GM21723 (cell line): Measurements from ENCODE around the gene B4GALT1.

ENCODE experiments used
- ATAC-seq: cut with Tn5 transposase; IDR thresholded peaks from one replicate; pipeline ENCODE4 v1.9.1; 2021; ENCODE audit warnings: mild to moderate bottlenecking, moderate library complexity; ENCODE audit not compliant: unreplicated experiment

The B4GALT1 gene

DNA sequence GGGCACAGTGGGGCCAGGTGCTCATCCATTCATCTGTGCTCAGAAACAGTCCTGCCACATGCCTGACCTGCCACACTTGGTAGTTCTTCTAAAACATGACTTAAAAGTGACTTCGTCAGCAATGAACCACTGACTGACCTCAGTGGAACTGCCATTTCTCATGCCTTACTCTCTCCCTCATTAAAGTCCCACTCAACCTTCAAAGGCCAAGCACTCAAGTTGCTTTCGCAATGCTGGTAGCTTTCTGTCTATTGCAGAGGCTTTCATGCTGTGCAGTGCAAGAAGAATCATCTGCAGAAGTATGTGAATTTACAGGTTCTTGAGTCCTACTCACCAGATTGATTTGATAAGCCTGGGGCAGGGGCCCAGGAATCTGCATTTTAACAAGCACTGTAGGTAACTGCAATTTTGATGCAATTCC, 23.9 kb downstream of the B4GALT1 start:
- ATAC-seq: no peak

DNA sequence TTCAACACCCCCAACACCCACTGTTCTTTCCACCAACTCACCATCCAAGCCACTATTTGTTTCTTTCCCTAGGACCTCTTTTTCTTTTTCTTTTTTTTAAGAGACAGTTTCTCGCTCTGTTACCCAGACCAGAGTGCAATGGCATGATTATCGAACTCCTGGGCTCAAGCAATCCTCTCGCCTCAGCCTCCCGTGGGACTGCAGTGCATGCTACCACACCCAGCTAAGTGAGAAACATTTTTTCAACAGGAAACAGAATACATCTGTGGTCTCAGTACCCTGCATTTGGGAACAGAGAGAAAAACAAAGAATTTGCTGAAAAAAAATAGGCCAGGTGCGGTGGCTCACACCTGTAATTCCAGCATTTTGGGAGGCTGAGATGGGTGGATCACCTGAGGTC, 24.6 kb downstream of the B4GALT1 start:
- peak; percentile 44 for ATAC-seq

DNA sequence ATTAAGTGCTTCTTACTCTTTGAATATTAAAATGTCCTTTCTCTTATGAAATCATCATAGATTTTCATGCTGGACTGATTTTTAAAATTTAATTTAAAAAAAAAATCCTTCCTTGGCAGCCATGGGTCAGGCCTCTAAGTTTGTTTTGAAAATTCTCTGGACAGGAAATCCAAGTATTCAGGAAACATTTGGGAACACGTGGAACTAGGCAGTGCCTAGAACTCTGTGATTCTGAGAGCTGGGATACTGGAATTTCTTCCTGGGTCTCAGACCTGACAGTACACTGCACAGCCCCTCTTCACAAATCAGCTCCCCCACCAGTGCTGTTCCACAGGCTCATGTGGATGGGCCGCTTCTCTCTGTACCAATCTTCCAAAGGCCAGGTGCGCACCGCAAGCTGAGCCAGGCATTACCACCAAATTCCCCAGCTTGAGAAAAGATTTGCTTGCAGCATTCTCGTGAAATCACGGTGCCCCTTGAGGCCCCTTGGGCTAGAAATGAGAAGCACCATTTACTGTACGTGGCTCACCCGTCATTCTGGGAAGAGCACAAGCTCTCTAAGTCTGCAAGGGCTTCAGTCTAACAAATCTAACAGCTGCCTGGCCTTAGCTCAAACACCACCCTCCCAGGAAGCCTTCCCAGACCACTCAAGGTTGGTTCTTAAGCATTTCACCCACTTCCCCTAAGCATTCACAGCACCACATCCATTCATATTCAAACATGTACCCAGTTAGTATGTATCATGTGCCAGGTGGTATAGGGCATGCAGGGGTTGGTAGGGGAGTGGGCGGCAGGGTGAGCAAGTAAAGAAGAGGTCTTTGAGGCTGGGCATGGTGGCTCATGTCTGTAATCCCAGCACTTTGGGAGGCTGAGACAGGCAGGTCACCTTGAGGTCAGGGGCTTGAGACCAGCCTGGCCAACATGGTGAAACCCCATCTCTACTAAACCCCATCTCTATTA, 26.5 kb downstream of the B4GALT1 start:
- no peak for ATAC-seq

DNA sequence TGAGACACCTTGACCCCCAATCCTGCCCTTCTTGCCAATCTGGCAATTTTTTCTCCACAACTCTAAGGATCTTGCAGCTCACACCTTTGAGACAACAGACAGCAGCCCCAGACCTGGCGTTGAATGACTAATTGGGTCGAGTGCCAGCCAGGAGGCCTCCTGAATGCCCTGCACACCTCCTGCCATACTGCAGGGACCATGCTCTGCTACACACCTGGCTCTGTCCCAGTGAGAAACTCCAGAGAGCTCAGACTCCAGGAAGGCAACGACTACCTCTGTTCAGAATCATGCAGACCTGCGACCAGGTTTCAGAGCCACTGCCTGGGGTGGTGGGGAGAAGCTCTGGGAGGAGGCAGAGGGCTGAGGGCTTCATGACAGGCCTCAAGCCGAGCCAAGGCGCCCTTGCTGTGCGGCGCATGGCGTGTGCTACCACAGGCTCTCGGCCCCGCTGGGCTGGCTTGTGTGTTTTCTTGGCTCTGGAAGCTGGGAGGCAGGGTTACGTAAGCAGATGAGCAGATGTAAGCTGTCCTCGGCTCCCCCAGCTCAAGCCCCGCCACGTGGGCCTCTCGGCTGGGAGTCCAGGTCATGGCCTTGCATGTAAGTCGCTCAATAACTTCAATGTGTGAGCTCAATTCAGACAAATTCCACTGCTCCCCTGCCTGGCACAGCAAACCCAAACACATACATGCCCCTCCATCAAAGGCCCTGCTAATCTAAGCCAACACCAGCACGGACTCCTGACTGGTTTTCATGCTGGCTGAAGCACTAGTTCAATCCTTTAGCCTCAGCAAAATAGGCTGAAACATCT, 27.5 kb downstream of the B4GALT1 start:
- ATAC-seq: no peak

DNA sequence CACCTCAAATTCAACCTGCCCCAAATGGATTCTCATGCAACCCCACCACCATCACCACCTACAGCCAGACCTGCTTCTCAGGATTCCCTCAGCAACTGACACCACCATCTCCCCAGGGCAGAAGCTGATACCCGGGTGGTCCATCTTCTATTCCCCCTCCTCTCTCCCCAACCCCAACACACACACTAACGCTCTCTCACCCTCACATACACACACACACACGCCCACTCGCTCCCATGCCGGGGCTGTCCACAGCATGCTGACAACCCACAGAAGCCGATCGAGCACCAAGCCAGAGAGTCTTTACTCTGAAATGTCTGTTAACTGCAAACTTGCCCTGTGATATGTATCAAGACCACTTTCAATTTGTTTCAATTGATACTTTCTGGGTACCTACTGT, 28.4 kb downstream of the B4GALT1 start:
- ATAC-seq: no peak

DNA sequence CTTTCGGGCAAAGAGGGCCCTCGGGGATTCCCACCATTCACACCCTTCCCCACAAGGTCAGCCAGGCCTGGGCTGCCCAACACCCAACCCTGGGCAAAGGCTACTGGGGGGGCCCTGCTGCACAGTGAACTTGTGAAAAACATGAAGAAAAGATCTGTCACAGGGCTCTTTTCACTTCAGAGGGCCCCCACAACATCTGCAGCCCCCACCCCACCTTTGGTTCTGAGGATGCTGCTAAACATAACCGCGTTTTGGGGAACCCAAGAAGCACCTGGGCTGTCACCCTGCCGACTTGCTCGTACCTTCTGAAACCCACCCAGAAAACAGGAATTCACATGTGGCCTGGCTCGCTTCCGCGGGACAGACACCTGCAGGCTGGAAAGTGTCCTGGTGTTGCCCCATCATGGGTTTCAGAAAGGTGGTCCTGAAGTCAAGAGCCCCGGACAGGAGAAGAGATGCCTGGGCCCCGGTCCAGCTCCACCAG, 29.3 kb downstream of the B4GALT1 start:
- no peak for ATAC-seq

DNA sequence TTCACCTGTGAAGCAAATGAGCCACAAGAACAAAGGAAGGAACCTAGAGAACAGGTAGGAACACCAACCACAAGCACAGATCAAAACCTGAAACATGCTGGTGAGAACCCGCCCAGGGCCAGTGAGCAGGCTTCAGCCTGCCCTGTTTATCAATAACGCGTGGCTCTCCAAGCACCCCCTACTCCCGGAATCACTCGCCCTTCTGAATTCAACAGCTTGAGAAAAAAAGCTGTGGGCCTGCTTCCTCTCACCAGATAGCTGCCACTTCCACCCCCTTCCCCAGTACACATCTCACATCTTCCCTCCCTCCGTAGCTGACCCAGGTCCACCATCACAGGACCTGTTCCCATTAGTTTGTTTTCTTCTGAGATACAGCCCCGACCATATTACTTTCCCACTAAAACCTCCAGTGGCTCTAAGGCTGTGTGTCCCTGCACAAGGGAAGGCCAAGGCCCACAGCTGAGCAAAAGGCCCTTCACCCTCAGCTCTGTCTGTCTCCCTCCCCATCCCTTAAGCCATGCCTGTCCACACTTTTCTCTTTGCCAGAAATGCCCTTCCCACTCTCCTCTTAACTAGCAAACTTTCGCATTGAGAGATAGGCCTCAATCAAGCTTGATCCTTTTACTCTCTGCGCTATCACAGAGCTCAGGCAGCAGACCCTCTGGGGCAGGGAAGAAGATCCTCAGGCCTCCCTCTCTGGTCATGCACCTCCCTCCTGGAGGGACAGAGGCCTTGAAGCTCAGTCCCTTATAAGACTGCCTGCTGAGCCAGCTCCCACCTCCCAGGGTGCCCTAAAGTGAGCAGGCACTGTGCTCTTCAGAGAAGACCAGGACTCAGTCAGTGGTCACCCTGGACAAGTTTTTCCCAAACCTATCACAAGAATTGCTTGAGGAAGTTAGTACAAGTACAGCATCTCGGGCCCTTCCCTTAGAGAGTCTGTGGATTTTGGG, 30.1 kb downstream of the B4GALT1 start:
- ATAC-seq: no peak

DNA sequence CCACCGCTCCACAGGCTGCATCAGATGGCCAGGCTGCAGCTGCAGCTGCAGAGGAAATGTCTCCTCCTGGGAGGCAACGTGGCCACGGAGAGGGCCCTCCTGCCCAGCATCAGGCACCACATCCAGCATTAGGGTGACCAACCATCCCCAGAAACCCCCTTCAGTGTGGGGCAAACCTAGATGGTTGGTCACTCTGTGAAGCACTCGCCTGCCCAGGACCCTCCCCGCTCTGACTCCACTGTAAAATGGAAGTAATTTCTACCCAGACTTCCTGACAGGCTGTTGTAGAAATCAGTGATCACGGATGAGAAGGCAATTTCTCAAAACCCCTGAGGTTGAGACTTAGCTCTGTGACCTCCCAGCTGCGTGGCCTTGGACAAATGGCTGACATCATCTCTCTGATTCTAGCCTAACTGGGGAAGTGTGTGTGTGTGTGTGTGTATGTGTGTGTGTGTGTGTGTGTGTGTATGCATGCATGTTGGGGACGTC, 31.6 kb downstream of the B4GALT1 start:
- no peak for ATAC-seq

DNA sequence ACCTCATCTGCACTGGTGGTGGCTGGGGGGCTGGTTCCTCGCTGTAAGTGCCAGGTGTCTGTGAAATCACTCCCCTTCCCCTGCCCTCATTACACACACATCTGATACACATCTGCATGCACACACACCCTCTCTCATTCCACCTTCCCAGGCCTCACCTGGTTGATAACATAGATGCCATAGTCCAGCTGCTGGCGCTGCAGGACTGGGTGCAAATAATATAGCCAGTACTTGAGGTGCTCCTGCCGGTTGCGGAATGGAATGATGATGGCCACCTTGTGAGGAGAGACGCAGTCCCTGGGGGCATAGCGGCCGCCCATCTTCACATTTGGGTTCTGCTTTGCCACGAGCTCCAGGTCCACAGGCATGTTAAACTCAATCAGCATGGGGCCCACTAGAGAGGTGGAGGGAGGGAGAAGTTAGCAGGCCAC, 32.1 kb downstream of the B4GALT1 start:
- no peak for ATAC-seq

DNA sequence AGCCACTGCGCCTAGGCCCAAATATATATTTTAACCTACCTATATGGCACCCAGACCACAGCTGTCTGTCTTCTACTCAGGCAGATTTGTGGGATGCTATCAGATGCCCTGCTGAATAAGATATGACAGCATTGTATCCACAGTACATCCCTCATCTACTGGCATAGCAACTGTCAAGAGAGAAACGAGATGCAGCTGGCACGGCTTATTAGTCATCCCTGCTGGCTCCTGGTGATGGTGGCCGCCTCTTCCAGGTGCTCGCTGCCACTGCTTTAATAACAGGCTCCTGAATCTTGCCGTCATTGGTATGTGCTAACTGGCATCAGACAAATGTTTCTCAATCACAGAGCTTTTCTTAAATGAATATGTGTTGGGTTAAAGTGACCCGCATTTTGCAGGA, 34.0 kb downstream of the B4GALT1 start:
- no peak for ATAC-seq

DNA sequence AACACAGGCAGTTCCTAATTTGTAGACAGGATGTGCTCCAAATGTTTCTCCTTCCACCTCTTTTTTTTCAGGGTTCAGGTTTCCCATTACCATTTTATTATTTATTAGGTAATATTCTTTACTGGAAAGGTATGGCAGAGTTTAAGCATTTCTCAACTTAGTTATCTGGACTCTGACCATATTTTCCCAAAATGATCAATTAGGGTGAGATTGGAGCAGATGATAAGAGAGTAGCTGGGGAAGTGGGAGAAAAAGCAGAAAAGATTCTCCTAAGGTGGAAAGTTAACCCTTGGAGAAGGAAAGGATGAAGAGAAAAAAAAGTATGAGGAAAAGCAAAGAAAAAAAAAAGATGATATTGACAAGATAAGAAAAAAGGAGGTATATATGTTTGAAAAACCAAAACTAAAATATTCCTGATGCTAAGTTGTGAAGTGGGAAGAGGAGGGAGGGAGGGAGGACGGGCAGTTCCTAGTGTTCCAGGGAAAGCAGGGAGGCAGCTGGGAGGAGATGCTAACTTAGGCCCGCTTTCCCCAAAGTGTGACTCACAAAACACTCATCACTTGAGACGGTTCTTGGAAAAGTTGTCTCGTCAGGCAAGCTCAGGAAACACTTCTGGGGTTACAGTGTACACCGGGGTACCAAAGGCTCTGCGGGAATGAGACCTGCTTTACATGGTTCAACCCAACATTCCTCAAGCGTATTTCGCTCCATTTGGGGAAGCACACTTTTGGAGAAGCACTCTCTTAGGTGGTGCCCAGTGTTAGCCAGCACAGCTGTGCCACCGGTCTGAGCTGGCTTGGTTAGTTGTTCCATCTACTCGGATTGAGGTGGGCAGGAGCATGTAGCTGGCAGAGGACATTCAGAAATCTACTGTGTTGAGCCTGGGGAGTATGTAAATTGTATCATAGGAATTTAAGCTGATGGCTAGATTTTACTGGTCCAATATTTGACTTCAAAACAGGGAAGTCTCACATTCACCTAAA, 35.1 kb downstream of the B4GALT1 start:
- ATAC-seq: no peak

DNA sequence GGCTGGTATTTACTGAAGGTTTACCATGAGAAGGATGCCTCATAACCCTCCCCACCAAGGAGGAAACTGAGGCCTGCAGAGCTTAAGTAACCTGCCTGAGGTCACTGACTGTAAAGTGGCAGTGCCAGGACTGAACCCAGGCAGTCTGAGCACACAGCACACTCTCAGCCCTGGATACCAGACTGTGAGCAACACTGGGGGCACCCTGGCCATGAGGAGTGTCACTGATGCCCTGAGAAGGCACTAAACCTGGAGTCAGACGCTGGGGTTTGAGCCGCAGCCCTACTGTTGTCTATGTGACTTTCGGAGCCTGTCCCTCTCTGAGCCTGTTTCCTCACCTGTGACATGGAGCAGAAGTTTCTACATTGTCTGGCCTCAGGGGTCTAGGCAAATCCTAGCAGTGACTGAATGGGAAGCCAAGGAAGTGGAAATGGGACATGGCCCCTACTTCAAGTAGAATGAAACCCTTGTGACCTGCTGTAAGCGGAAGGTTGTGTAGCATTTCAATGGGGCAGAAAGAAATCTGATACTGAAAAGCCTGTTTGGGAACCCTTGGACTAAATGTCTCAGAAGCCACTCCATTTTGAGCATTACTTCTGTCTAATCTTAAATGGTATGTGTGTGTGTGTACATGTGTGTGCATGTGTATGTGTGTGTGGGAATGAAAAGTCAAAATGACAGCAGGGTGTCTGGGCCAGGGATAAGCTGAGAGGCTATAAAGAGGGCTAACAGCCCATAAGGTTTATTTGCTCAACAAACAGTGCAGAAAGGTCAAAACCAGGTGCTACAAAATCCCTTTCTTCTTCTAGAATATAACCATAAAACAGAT, 36.0 kb downstream of the B4GALT1 start:
- ATAC-seq: peak; percentile 9

DNA sequence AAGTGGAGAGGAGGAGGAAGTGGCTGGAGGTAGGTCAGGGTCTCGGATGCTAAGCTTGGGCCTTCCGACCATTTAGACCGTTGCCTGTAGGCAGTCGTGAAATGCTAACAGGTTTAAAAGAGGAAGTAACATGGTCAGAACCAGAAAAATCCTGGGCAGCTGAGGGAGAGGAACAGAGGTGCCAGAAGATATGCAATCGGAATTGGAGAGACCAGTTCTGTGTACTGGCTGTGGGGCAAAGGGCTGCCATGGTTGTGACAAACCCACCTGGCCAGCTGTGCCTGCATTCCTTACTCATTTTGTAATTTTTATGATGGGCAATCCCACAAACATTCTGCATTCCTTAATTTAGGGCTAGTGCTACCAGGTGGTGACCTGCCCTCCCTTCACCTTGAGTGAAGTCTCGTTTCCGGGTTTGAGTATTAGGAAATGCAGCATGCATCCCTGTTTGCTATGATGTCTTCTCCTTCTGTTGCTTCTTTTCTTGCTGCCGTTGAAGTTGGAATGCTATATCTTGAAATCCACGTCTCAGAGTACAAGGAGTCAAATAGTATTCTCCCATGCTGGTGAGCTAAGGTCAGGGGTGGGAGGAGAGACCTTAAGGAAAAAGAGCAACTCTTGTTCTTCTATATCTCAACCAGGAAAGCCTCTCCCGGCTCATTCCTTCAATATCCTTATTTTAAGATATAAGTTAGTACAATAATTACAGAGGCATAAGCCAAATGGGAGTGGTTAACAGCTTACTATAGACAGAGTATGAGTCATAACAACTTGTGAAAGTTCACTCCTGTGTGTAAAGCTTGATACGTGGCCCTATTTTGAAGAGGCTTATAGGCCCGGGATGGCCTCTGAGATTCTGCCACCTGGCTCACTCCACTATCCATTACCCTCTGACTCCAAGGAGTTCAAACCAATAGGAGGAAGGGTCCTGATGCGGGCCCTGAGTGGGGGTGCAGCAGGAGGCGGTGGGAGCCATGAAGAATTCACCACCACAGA, 37.0 kb downstream of the B4GALT1 start:
- peak; percentile 76 for ATAC-seq

DNA sequence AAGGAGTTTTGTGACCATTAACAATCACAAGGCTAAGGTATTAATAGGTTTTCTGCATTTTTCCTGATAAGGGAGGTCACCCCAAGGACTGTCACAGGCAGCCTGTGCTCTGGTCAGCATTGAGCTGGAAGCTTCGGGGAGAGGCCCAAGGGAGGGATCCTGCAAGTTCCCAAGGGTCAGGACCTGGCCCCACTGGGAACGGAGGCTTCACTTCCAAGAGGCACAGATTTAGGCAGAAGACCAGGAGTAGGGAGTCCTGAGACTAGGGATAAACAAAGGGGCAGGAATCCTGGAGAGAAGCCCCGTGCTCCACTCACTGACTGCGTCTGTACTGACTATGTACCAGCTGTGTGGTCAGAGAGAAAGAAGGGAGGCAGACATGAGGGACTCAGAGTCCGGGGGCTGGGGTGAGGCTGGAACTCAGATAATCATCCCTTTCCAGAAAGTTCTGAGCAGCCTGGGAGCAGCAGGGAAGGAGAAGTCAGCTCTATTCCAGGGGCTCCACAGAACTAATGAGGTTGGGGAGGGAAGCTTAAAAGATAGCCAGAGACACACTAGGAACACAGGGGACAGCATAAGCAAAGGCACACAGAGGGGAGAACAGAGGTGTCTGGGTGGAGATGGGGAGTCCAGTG, 37.8 kb downstream of the B4GALT1 start:
- ATAC-seq: no peak

DNA sequence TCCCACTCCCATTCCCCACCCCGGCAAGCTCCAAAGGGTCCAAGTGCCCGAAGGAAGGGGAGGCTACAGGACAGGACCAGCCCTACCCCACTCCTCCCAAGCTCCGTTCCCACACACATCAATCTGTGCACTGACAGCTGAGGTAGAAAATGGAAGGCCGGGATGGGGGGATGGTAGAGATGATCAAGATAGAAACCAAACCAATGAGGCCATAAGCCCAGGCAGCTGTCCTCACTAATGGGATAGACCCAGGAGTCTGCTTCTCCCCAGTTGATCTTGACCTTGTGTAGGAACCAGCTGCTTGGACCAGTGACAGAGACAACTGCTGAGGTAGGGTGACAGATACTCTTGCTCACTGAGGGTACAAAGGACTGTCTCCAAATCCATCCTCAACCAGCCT, 38.6 kb downstream of the B4GALT1 start:
- ATAC-seq: no peak

DNA sequence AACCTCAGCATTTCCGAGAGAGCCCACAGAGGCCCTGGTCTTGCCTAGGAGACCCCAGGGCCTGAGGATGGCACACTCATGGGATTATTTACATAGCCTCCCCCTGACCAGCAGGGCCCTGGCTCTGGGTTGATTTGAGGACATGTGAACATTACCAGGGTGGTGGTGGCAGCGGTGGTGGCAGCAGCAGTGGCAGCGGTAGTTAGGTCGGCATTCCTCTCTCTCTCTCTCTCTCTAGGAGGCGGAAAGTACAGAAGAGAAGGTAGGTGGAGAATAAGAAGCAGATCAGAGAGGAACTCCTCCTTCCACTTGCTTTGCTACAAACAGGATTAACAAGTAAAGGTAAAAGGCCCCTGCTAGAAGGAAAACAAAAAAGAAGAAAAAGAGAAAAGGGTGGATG, 39.3 kb downstream of the B4GALT1 start:
- ATAC-seq: no peak
